SK-N-SH (cell line): ENCODE measurements around the gene CHAF1A. TPM values are rescaled to one million over a fixed set of nuclear protein-coding genes. Genes with fewer than 3 reads are reported as not detected.

ENCODE experiments used
- CTCF ChIA-PET: fragments of 300-600, 350-600 bp; formaldehyde crosslinking; extraction: SDS; loops from one replicate; lab custom pipeline; 2021; lab: Yijun Ruan, JAX
- POLR2A ChIA-PET: fragments of 350-600 bp; sonication (Branson Sonifier 250); formaldehyde crosslinking; extraction: SDS; loops from one replicate; lab custom pipeline; 2020; ENCODE audit warnings: antibody characterized with exemption, inconsistent platforms; lab: Yijun Ruan, JAX
- DNase-seq: peaks from one replicate; pipeline ENCODE4 v3.0.0; 2012
- H2AFZ ChIP-seq: fragments of 200-600 bp; sonication (generic); 2 replicates; pipeline ENCODE4 v1.8.1; 2016; ENCODE audit warnings: antibody characterized with exemption, mild to moderate bottlenecking, low read depth
- H3F3A ChIP-seq: fragments of 200-600 bp; sonication (generic); replicated peaks from 2 replicates; pipeline ENCODE3; 2016; ENCODE audit warnings: antibody characterized with exemption, mild to moderate bottlenecking; ENCODE audit not compliant: insufficient read depth
- H3K27ac ChIP-seq, 2 experiments: fragments of 200-500 bp in 1 of 2; fragments of 200-600 bp in 1 of 2; sonication (Bioruptor generic) in 1 of 2; sonication (generic), shearing (Covaris generic) in 1 of 2; 2 replicates each; pipeline versions ENCODE4 v1.5.1 to v1.6.1; 2014 to 2016; ENCODE audit warnings: low read depth in 2 of 2, inconsistent platforms in 1 of 2, low read length in 1 of 2, mild to moderate bottlenecking in 1 of 2, mixed read lengths in 1 of 2
- H3K27me3 ChIP-seq: fragments of 200-600 bp; sonication (generic), shearing (Covaris generic); 2 replicates; pipeline ENCODE4 v1.6.1; 2016; ENCODE audit warnings: mixed run types; ENCODE audit not compliant: insufficient read depth
- H3K36me3 ChIP-seq, 2 experiments: fragments of 200-500 bp in 1 of 2; fragments of 200-600 bp in 1 of 2; sonication (Bioruptor generic) in 1 of 2; sonication (generic) in 1 of 2; replicated peaks in 1 of 2; 2 replicates each; pipeline versions ENCODE3 to v1.5.1; 2014 to 2016; ENCODE audit warnings: low read length in 1 of 2, mild to moderate bottlenecking in 1 of 2; ENCODE audit not compliant: insufficient read depth in 2 of 2, control insufficient read depth in 1 of 2
- H3K4me1 ChIP-seq, 2 experiments: fragments of 200-500 bp in 1 of 2; fragments of 200-600 bp in 1 of 2; sonication (Bioruptor generic) in 1 of 2; sonication (generic), shearing (Covaris generic) in 1 of 2; 2 replicates each; pipeline versions ENCODE4 v1.5.1 to v1.6.1; 2014 to 2016; ENCODE audit warnings: low read depth in 1 of 2, low read length in 1 of 2, mixed run types in 1 of 2; ENCODE audit not compliant: insufficient read depth in 2 of 2, control insufficient read depth in 1 of 2
- H3K4me2 ChIP-seq: fragments of 200-600 bp; sonication (generic), shearing (Covaris generic); 2 replicates; pipeline ENCODE4 v1.6.1; 2017; ENCODE audit warnings: mixed run types
- H3K4me3 ChIP-seq, 2 experiments: fragments of 200-500 bp in 1 of 2; fragments of 200-600 bp in 1 of 2; sonication (Bioruptor generic) in 1 of 2; sonication (generic), shearing (Covaris generic) in 1 of 2; 2 replicates each; pipeline versions ENCODE4 v1.5.1 to v1.8.1; 2014 to 2016; ENCODE audit warnings: low read depth in 2 of 2, inconsistent platforms in 1 of 2, low read length in 1 of 2, mild to moderate bottlenecking in 1 of 2, mixed read lengths in 1 of 2, moderate library complexity in 1 of 2
- H3K79me2 ChIP-seq: fragments of 200-600 bp; sonication (generic); 2 replicates; pipeline ENCODE4 v1.8.1; 2017; ENCODE audit warnings: mild to moderate bottlenecking; ENCODE audit not compliant: insufficient read depth
- H3K9ac ChIP-seq: fragments of 200-600 bp; sonication (generic); 2 replicates; pipeline ENCODE4 v1.6.1; 2017; ENCODE audit warnings: mixed run types
- H3K9me2 ChIP-seq: fragments of 200-600 bp; sonication (generic); 2 replicates; pipeline ENCODE4 v1.6.1; 2017; ENCODE audit warnings: mixed run types
- H3K9me3 ChIP-seq: fragments of 200-600 bp; sonication (generic); 2 replicates; pipeline ENCODE4 v1.6.1; 2017; ENCODE audit warnings: mixed run types, mild to moderate bottlenecking, moderate library complexity
- H4K20me1 ChIP-seq: fragments of 200-600 bp; sonication (generic); 2 replicates; pipeline ENCODE4 v1.6.1; 2017; ENCODE audit warnings: mild to moderate bottlenecking, mixed run types; ENCODE audit not compliant: insufficient read depth
- CHD2 ChIP-seq: fragments of 150-350 bp; IDR thresholded peaks from 2 replicates; pipeline ENCODE4 v1.6.1; 2018; ENCODE audit warnings: low read length; ENCODE audit not compliant: partially characterized antibody
- FOXJ3 ChIP-seq: sonication (generic); formaldehyde crosslinking; IDR thresholded peaks from 2 replicates; pipeline ENCODE4 v1.5.1; 2020; ENCODE audit warnings: mild to moderate bottlenecking, missing genetic modification reagents
- GATA2 ChIP-seq: sonication (generic); formaldehyde crosslinking; IDR thresholded peaks from 2 replicates; pipeline ENCODE4 v1.5.0; 2020; ENCODE audit warnings: mild to moderate bottlenecking, missing genetic modification reagents
- MEF2A ChIP-seq: IDR thresholded peaks from 2 replicates; pipeline ENCODE4 v1.4.0; 2012; ENCODE audit warnings: low read depth, borderline replicate concordance
- TAF1 ChIP-seq: IDR thresholded peaks from 2 replicates; pipeline ENCODE4 v1.6.1; 2012; ENCODE audit warnings: low read depth, mild to moderate bottlenecking, low read length, moderate library complexity, borderline replicate concordance
- TCF12 ChIP-seq: IDR thresholded peaks from 2 replicates; pipeline ENCODE4 v1.4.0; 2012
- ZBTB33 ChIP-seq: IDR thresholded peaks from 2 replicates; pipeline ENCODE4 v1.4.0; 2012; ENCODE audit warnings: low read depth, borderline replicate concordance
- WGBS: methylation state at CpG from one replicate; pipeline ENCODE4 v1.1.6; 2017; ENCODE audit warnings: low lambda C conversion rate; 5-methylcytosine and 5-hydroxymethylcytosine counted together
- polyA plus RNA-seq, 3 experiments: library from polyadenylated mRNA; depleted of rRNA; stranded (reverse); fragments of >200 nt; gene quantifications; 2 replicates each; pipeline ENCODE4 v1.2.3, GENCODE V29; 2012
- TF ChIP-seq, protein P1 (sequence below): fragments of 200-600 bp; sonication (generic); IDR thresholded peaks from 2 replicates; pipeline ENCODE4 v1.6.1; 2017; ENCODE audit warnings: antibody characterized with exemption, mild to moderate bottlenecking, moderate library complexity
- TF ChIP-seq, protein P2 (sequence below): IDR thresholded peaks from 2 replicates; pipeline ENCODE4 v1.6.1; 2012; ENCODE audit warnings: mild to moderate bottlenecking, low read depth, low read length, moderate library complexity
- TF ChIP-seq, protein P3 (sequence below): IDR thresholded peaks from 2 replicates; pipeline ENCODE4 v1.4.0; 2012; ENCODE audit warnings: low read depth
- TF ChIP-seq, protein P4 (sequence below): fragments of 150-350 bp; IDR thresholded peaks from 2 replicates; pipeline ENCODE4 v1.6.1; 2017; ENCODE audit warnings: antibody characterized with exemption, low read length, low read depth, borderline replicate concordance

Gene CHAF1A
- polyA plus RNA-seq, 1 of the 3 experiments (the other 2 are of a cell fraction), result 18.0 TPM

DNA sequence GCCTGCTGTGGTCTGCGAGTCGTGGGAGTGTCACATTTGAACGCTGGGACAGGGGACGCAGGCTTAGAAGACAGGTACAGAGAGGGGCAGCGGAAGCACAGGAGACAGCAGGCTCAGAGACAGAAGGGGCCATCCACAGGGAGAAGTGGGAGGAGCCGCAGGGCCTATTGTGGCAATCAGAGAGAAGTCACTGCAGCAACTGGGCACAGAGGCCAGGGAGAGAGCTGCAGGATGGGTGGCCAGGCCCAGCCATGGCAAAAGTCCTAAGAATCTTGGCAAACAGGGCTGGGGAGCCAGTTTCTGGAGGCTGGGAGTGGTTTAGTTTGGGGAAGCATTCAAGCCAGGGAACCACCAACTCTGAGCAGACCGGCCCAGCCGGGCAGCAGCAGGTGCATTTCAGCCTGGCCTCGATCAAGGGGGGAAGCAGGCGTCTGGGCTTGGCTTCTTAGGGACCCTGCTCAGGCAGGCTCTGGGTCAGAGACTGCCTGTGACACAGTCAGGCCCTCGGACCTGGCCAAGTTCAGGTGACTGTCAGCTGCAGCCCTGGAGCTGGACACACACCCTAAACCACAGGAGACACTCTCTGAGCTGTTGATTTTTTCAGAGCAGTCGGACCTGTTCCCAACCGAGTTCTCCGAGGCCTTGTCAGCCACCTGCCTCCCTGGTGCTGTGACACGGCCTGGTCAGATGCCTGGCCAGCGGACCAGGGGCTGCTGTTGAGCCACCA lies 13.9 kb upstream of the CHAF1A start:
- Histone ChIP-seq H3K4me2 (no peak overlapping the region), H3K27ac (no peak overlapping the region; a peak in 1 of 4 replicates), H3K9me2 (no peaks in the 10 kb centered on the region), H3K27me3 (no peaks in the 10 kb centered on the region), H3K9me3 (no peaks in the 10 kb centered on the region), H3K4me1 (peaks cover 0 to 20% of the 10 kb centered on the region in 2 experiments; a peak in 1 of 4 replicates), H3K9ac (no peak overlapping the region), H3K36me3 (peaks cover 4 to 5% of the 10 kb centered on the region in 2 experiments), H3F3A (no peaks in the 10 kb centered on the region), H3K4me3 (no peak overlapping the region), H4K20me1 (peaks cover 89% of the 10 kb centered on the region), H3K79me2 (peaks cover 96% of the 10 kb centered on the region), H2AFZ (no peak overlapping the region)
- TF ChIP-seq, protein P1, sequence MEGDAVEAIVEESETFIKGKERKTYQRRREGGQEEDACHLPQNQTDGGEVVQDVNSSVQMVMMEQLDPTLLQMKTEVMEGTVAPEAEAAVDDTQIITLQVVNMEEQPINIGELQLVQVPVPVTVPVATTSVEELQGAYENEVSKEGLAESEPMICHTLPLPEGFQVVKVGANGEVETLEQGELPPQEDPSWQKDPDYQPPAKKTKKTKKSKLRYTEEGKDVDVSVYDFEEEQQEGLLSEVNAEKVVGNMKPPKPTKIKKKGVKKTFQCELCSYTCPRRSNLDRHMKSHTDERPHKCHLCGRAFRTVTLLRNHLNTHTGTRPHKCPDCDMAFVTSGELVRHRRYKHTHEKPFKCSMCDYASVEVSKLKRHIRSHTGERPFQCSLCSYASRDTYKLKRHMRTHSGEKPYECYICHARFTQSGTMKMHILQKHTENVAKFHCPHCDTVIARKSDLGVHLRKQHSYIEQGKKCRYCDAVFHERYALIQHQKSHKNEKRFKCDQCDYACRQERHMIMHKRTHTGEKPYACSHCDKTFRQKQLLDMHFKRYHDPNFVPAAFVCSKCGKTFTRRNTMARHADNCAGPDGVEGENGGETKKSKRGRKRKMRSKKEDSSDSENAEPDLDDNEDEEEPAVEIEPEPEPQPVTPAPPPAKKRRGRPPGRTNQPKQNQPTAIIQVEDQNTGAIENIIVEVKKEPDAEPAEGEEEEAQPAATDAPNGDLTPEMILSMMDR, result no peak
- TF ChIP-seq CHD2, result no peak
- no peak for TF ChIP-seq MEF2A
- TF ChIP-seq GATA2 (CRISPR knock-in tag), result no peak
- POLR2A ChIA-PET, result interaction anchor here (1.5 kb wide), 1 partner anchor 13 kb away, joined by 5 read pairs; no protein-coding TSS in a partner anchor
- WGBS, result 96% methylated on average over 8 of the region's 16 CpGs
- no peak for DNase-seq
- CTCF ChIA-PET, result interaction anchor here (0.6 to 2.9 kb wide), 4 partner anchors 12 to 427 kb away, joined by 3 to 10 read pairs (median 4); partner anchors contain the start of gene SH3GL1

DNA sequence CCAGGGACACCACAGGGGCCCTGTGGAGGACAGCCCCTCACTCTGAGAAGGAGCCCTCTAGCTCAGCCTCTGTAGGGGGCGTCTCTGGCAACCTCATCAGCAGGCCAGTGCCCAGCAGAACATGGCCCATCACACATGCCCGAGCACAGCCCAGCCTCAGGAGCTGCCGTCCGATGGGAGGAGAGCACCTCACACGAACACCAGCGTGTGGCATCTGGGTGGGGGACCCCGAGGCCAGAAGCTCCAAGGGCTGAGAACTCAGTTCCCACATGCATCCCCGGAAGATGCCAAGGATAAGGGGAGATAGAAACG lies 13.4 kb upstream of the CHAF1A start:
- ChIA-PET CTCF (interaction anchor here (0.6 to 2.9 kb wide), 3 partner anchors 11 to 426 kb away, joined by 3 to 10 read pairs (median 3); partner anchors contain the start of gene SH3GL1), POLR2A (no interaction called here)
- Histone ChIP-seq H3K4me3 (no peak overlapping the region), H2AFZ (no peak overlapping the region), H3K27ac (no peak overlapping the region), H3K27me3 (no peaks in the 10 kb centered on the region), H4K20me1 (peaks cover 86% of the 10 kb centered on the region), H3K9me3 (no peaks in the 10 kb centered on the region), H3K4me1 (peaks cover 0 to 20% of the 10 kb centered on the region in 2 experiments; a peak in 1 of 4 replicates), H3F3A (no peaks in the 10 kb centered on the region), H3K9me2 (no peaks in the 10 kb centered on the region), H3K9ac (no peak overlapping the region), H3K4me2 (no peak overlapping the region)
- no peak for DNase-seq
- WGBS, result 92% methylated on average over 7 of the region's 9 CpGs
- TF ChIP-seq TCF12, result no peak
- TF ChIP-seq, protein P2, sequence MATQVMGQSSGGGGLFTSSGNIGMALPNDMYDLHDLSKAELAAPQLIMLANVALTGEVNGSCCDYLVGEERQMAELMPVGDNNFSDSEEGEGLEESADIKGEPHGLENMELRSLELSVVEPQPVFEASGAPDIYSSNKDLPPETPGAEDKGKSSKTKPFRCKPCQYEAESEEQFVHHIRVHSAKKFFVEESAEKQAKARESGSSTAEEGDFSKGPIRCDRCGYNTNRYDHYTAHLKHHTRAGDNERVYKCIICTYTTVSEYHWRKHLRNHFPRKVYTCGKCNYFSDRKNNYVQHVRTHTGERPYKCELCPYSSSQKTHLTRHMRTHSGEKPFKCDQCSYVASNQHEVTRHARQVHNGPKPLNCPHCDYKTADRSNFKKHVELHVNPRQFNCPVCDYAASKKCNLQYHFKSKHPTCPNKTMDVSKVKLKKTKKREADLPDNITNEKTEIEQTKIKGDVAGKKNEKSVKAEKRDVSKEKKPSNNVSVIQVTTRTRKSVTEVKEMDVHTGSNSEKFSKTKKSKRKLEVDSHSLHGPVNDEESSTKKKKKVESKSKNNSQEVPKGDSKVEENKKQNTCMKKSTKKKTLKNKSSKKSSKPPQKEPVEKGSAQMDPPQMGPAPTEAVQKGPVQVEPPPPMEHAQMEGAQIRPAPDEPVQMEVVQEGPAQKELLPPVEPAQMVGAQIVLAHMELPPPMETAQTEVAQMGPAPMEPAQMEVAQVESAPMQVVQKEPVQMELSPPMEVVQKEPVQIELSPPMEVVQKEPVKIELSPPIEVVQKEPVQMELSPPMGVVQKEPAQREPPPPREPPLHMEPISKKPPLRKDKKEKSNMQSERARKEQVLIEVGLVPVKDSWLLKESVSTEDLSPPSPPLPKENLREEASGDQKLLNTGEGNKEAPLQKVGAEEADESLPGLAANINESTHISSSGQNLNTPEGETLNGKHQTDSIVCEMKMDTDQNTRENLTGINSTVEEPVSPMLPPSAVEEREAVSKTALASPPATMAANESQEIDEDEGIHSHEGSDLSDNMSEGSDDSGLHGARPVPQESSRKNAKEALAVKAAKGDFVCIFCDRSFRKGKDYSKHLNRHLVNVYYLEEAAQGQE, result no peak
- TF ChIP-seq, protein P3, sequence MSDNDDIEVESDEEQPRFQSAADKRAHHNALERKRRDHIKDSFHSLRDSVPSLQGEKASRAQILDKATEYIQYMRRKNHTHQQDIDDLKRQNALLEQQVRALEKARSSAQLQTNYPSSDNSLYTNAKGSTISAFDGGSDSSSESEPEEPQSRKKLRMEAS, result no peak
- no peak for TF ChIP-seq TAF1
- no peak for TF ChIP-seq ZBTB33
- no peak for TF ChIP-seq FOXJ3 (CRISPR knock-in tag)
- TF ChIP-seq, protein P1, result no peak
- TF ChIP-seq GATA2 (CRISPR knock-in tag), result no peak
- TF ChIP-seq, protein P4, sequence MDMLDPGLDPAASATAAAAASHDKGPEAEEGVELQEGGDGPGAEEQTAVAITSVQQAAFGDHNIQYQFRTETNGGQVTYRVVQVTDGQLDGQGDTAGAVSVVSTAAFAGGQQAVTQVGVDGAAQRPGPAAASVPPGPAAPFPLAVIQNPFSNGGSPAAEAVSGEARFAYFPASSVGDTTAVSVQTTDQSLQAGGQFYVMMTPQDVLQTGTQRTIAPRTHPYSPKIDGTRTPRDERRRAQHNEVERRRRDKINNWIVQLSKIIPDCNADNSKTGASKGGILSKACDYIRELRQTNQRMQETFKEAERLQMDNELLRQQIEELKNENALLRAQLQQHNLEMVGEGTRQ, result no peak
- no peak for TF ChIP-seq MEF2A
- TF ChIP-seq, all 33 proteins: peak for 0
- Histone ChIP-seq H3K36me3 (peaks cover 4 to 5% of the 10 kb centered on the region in 2 experiments), H3K79me2 (peaks cover 96% of the 10 kb centered on the region)
